ENCODE measurements around the gene MPL.

Gene MPL

DNA sequence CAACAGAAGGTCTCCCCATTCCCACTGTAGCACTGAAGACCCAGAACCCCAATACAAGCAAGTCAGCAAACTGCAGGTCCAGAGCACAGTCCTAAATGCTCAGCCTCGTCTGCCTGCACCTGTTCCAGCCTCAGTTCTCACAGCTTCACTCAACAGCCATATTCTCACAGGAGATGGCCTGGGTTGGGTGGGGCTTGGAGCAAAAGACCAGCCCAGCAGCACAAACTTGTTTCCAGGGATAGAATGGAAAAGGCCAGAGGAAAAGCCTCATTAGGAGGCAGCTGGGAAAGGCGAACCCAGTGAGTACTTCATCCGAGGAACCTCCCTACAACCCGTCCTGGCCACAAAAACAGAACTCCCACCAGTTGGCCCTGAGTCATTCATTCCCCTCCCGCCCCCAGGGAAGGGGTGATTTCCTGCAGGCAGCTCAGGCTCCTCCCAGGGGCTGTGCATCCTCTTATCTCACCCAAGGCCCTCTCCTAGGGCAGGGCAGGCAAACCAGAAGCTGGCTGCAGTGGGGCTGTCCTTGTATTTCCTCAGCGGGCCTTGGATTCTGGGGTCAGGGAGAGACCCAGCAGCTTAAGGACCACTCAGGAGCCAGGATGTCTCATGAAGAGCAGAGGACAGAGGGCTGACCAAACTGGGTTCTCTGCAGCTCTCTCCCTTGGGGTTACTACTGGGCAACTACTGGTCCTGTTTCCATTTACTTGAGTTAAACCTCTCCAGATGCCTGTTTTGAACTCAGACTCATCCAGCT is 7.4 kb upstream of the MPL start:
- peak; percentile 38 to 69 for DNase-seq
- H3K4me1 ChIP-seq, result peaks cover 0 to 11% (median 5%) of the 10 kb centered on the region in 4 donors
- intact Hi-C loops (cut with DNase I; ENCODE audit: low total_unique reads), result no loop called here
- no peak overlapping the region for H3K27ac ChIP-seq
- H3K27me3 ChIP-seq, result no peaks in the 10 kb centered on the region
- peaks cover 0 to 8% (median 4%) of the 10 kb centered on the region in 3 donors for H3K9me3 ChIP-seq
- H3K4me3 ChIP-seq, result no peak overlapping the region
- TF ChIP-seq CTCF (IDR thresholded peaks at IDR 0.05), result no peak
- no peaks in the 10 kb centered on the region for H3K36me3 ChIP-seq

DNA sequence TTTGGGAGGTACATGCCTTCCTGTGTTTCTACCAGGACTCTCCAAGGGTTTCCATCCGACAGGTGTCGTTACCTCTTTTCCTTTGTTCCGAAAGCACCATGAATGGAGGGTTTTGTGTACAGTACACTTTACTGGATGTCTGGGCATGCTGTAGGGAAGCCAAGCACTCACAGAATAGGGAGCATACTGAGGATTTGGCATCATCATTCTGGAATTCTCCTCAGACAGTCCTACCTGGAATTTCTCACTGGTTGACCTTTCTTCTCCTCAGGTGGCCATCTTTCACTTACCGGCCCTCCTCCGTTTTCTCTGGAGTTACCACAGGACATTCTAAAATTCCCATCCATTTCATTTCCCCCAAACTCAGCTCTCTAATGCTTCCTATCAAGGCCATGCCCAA is 5.9 kb upstream of the MPL start:
- Histone ChIP-seq H3K27ac (no peak overlapping the region), H3K4me3 (no peak overlapping the region), H3K27me3 (no peaks in the 10 kb centered on the region), H3K4me1 (peaks cover 0 to 11% (median 5%) of the 10 kb centered on the region in 4 donors), H3K36me3 (no peaks in the 10 kb centered on the region), H3K9me3 (peaks cover 0 to 5% (median 4%) of the 10 kb centered on the region in 3 donors)
- no peak for TF ChIP-seq CTCF (IDR thresholded peaks at IDR 0.05)
- intact Hi-C loops (cut with DNase I; ENCODE audit: low total_unique reads), result no loop called here
- peak in 1 of 2 donors; percentile 1 for DNase-seq

GRCh38 chr1:43334453-43335205 is 3.0 kb upstream of the MPL start:
- Histone ChIP-seq H3K4me3 (no peak overlapping the region), H3K27me3 (no peaks in the 10 kb centered on the region), H3K9me3 (no peaks in the 10 kb centered on the region), H3K36me3 (no peaks in the 10 kb centered on the region), H3K27ac (no peak overlapping the region), H3K4me1 (peaks cover 0 to 9% (median 5%) of the 10 kb centered on the region in 4 donors)
- peak in 1 of 2 donors; percentile 12 for DNase-seq
- intact Hi-C loops (cut with DNase I; ENCODE audit: low total_unique reads), result no loop called here
- no peak for TF ChIP-seq CTCF (IDR thresholded peaks at IDR 0.05)

GRCh38 chr1:43338001-43338400 is 383 bp downstream of the MPL start:
- intact Hi-C loops (cut with DNase I; ENCODE audit: low total_unique reads), result no loop called here
- no peak for DNase-seq
- Histone ChIP-seq H3K9me3 (no peaks in the 10 kb centered on the region), H3K4me1 (no peaks in the 10 kb centered on the region), H3K27ac (no peak overlapping the region), H3K36me3 (no peaks in the 10 kb centered on the region), H3K4me3 (no peak overlapping the region), H3K27me3 (no peaks in the 10 kb centered on the region)
- no peak for TF ChIP-seq CTCF (IDR thresholded peaks at IDR 0.05)

DNA sequence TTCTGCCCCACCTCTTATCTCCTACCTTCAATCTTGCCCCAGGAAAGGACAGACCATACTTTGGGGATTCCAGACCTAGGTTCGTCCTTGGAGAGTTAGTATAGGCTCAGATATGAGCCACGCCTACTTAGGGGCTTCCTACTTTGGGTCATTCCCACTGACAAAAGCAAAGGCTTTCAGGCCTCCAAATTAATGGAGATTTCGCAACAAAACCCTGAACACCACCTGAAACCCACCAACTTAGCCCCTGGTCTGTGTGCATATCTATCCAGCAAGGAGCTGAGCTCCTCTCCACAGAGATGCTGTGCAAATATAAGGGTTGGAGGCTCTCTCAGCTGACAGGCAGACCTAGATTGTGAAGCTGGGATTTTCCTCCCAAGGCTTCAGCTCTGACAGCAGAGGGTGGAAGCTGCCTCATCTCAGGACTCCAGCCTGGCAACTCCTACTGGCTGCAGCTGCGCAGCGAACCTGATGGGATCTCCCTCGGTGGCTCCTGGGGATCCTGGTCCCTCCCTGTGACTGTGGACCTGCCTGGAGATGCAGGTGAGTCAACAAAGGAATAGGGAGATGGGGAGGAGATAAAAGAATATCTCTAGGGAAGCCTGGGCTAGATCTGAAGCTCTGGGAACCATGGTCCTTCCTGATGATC is 2.1 kb downstream of the MPL start:
- Histone ChIP-seq H3K36me3 (no peaks in the 10 kb centered on the region), H3K9me3 (no peaks in the 10 kb centered on the region), H3K4me1 (peaks cover 0 to 7% (median 0%) of the 10 kb centered on the region in 4 donors), H3K27me3 (no peaks in the 10 kb centered on the region), H3K27ac (no peak overlapping the region), H3K4me3 (no peak overlapping the region)
- peak in 1 of 2 donors; percentile 6 for DNase-seq
- no peak for TF ChIP-seq CTCF (IDR thresholded peaks at IDR 0.05)
- intact Hi-C loops (cut with DNase I; ENCODE audit: low total_unique reads), result loop anchor here (10.0 kb wide), 1 partner anchor 415 kb away; no protein-coding TSS in a partner anchor
